Measurements from ENCODE around the gene ABCC1.

DNA sequence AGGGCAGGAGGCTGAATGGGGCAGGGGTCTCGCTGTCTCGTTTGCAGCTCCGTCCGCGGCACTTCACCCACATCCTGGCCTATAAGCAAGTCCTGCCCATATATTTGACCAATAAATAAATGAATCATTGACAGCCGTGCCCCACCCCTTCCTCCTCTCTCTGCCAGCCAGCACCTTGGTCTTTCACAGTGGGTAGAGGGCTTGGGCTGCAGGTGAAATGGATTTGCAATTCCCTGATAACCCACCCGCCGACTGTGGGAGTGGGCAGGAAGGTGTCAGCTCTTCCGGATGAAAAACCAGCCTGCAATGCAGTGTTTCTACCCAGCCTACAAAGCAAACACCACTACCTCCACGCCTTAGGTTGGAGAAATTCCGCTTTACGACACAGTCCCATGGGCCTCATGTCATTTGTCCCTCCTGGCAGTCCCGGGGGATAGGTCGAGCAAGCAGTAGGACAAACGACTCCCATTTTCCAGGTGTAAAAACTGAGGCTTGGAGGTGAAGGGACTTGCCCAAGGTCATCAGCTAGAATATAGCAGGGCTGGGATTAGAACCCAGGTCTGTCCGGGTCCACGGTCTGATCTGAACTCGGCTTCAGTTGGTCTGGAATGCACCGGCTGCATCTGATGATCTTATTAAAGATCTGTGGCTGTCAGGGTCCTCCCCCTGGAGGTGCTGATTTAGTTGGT, 79.0 kb downstream of the ABCC1 start:
- TF ChIP-seq, protein P1, sequence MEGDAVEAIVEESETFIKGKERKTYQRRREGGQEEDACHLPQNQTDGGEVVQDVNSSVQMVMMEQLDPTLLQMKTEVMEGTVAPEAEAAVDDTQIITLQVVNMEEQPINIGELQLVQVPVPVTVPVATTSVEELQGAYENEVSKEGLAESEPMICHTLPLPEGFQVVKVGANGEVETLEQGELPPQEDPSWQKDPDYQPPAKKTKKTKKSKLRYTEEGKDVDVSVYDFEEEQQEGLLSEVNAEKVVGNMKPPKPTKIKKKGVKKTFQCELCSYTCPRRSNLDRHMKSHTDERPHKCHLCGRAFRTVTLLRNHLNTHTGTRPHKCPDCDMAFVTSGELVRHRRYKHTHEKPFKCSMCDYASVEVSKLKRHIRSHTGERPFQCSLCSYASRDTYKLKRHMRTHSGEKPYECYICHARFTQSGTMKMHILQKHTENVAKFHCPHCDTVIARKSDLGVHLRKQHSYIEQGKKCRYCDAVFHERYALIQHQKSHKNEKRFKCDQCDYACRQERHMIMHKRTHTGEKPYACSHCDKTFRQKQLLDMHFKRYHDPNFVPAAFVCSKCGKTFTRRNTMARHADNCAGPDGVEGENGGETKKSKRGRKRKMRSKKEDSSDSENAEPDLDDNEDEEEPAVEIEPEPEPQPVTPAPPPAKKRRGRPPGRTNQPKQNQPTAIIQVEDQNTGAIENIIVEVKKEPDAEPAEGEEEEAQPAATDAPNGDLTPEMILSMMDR (conservative IDR thresholded peaks at IDR 0.05; ENCODE audit: low read depth, low read length): no peak
- no peak for TF ChIP-seq EZH2 (IDR thresholded peaks at IDR 0.05; ENCODE audit: borderline replicate concordance, low read depth, low read length, poor library complexity, severe bottlenecking)
